Thymus (tissue), 11 donors: Measurements from ENCODE around the gene PRLH. TPM values are rescaled to one million over a fixed set of nuclear protein-coding genes. Genes with fewer than 3 reads are reported as not detected.
"Not testable (repeated sequence)": the region's sequence is repeated elsewhere in the genome, so short reads cannot be mapped to it uniquely, and the experiment has no call there.

Experiments used
- DNase-seq, 9 donors: peaks; one replicate each; pipeline ENCODE4 v3.0.0-alpha.2; 2013; ENCODE audit warnings: low spot score in 9 of 9, low read depth in 6 of 9, missing footprints in 1 of 9
- H3K27ac ChIP-seq, 2 donors: one replicate each; pipeline ENCODE4 v1.5.1; 2013; ENCODE audit warnings: control low read depth in 1 of 2, low read depth in 1 of 2, low read length in 1 of 2, mild to moderate bottlenecking in 1 of 2, moderate library complexity in 1 of 2
- H3K27me3 ChIP-seq, 2 donors: one replicate each; pipeline ENCODE4 v1.5.1; 2013; ENCODE audit warnings: low read length in 1 of 2; ENCODE audit not compliant: control insufficient read depth in 2 of 2, insufficient read depth in 1 of 2
- H3K36me3 ChIP-seq, 2 donors: one replicate each; pipeline ENCODE4 v1.5.1; 2013; ENCODE audit warnings: low read length in 1 of 2, mild to moderate bottlenecking in 1 of 2, moderate library complexity in 1 of 2; ENCODE audit not compliant: control insufficient read depth in 2 of 2, insufficient read depth in 2 of 2
- H3K4me1 ChIP-seq, 2 donors: one replicate each; pipeline ENCODE4 v1.5.1; 2013; ENCODE audit warnings: low read length in 2 of 2; ENCODE audit not compliant: control insufficient read depth in 2 of 2, insufficient read depth in 2 of 2
- H3K4me3 ChIP-seq, 2 donors: one replicate each; pipeline ENCODE4 v1.5.1; 2013; ENCODE audit warnings: low read length in 2 of 2, control low read depth in 1 of 2, mild to moderate bottlenecking in 1 of 2
- H3K9me3 ChIP-seq, 2 donors: one replicate each; pipeline ENCODE4 v1.5.1; 2013; ENCODE audit warnings: low read length in 1 of 2, mild to moderate bottlenecking in 1 of 2; ENCODE audit not compliant: control insufficient read depth in 2 of 2, insufficient read depth in 1 of 2
- WGBS: extraction: QIAGEN DNeasy Blood & Tissue Kit; methylation state at CpG from one replicate; pipeline ENCODE4 v1.1.7; 2013; 5-methylcytosine and 5-hydroxymethylcytosine counted together
- polyA plus RNA-seq: library from polyadenylated mRNA; stranded (reverse); fragments of 200-250 nt; gene quantifications from one replicate; pipeline ENCODE4 v1.2.3, GENCODE V29; 2013
- total RNA-seq: library from RNA; stranded (reverse); fragments of 120-200 nt; gene quantifications from one replicate; pipeline ENCODE4 v1.2.4, GENCODE V29; 2013
- donor health status: healthy.

Gene PRLH
- total and polyA plus RNA-seq, 2 donors, result not detected

DNA sequence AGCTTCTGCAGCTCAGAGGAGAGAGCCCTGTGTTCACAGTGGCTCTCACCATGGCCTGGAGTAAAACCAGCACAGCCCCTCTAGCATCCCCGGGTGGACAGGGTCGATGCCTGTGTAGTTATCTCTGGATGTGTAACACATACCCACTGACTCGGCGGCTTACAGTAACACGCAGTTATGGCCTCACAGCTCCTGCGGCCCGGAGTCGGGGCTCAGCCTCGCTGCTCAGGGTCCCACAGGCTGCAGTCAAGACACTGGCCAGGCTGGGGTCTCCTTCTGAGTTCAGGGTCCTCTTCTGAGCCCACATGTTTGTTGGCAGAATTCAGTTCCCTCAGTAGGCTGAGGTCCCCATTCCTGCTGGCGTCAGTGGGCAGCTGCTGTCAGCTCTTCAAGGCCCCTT lies 26.7 kb downstream of the PRLH start:
- H3K36me3 ChIP-seq, result no peaks in the 10 kb centered on the region
- DNase-seq, result no peak
- 97% methylated on average over 10 of the region's 10 CpGs for whole genome bisulfite sequencing

DNA sequence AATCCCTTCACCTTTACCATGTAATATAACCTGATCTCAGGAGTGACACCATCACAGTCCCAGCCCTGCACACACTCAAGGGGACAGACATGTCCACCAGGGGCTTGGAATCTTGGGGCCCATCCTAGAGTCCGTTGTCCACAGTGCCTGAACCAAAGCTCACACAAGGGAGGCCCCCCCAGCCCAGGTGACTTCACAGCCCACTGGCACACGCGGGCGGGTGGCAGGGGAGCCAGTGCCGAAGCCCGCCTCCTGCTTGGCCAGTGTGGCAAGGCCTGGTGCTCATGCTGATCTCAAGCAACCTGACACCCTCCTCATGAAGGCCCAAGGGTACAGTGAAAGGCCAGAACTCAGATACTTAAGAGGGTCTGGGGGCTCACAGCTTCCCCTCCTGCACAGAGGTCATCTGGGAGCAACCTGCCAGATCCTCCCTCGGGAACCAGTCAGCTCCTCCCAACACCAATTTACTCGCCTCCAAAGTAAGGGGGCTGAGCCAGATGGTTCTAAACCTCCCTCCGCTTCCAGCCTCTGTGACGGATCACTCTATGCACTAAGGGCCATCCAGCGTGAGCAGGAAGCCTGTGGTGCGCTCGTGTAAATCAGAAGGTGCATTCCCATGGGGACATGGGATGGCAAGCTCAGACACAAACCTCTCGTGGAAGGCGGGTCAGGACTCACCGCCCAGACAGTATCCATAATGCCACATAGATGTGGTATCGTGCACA lies 27.4 kb downstream of the PRLH start:
- 95% methylated on average over 17 of the region's 17 CpGs for WGBS
- H3K4me3 ChIP-seq, result no peak overlapping the region
- no peak for DNase-seq
- H3K4me1 ChIP-seq, result peaks cover 0 to 8% of the 10 kb centered on the region in 2 donors
- no peaks in the 10 kb centered on the region for H3K9me3 ChIP-seq
- no peaks in the 10 kb centered on the region for H3K36me3 ChIP-seq
- no peak overlapping the region for H3K27ac ChIP-seq
- H3K27me3 ChIP-seq, result peaks cover 0 to 2% of the 10 kb centered on the region in 2 donors

More for the DNA sequence above, 26.7 kb downstream of the PRLH start:
- H3K9me3 ChIP-seq, result no peaks in the 10 kb centered on the region
- H3K4me3 ChIP-seq, result no peak overlapping the region
- H3K4me1 ChIP-seq, result peaks cover 0 to 8% of the 10 kb centered on the region in 2 donors
- H3K27ac ChIP-seq, result no peak overlapping the region
- H3K27me3 ChIP-seq, result peaks cover 0 to 2% of the 10 kb centered on the region in 2 donors

DNA sequence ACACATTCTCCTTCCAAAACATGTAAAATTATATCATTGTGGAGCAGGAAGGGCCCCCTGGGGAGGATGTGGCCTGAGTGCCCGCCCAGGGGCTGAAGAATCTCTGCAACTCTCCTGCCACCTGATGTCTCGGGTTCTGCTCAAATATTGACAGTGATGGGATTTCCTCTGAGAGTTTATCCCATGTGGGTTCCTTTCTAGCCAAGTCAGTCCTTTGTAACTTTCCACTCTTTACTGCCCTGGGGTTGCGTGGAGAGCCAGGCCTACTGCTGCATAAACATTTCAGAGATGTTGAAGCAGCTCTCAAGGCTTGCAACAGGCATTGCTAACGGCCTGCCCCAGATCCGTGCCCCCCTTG lies 28.1 kb downstream of the PRLH start:
- Histone ChIP-seq H3K9me3 (no peaks in the 10 kb centered on the region), H3K27ac (no peak overlapping the region), H3K4me3 (no peak overlapping the region), H3K36me3 (no peaks in the 10 kb centered on the region), H3K4me1 (peaks cover 0 to 8% of the 10 kb centered on the region in 2 donors), H3K27me3 (peaks cover 0 to 2% of the 10 kb centered on the region in 2 donors)
- DNase-seq, result no peak
- WGBS, result 84% methylated on average over 5 of the region's 5 CpGs

DNA sequence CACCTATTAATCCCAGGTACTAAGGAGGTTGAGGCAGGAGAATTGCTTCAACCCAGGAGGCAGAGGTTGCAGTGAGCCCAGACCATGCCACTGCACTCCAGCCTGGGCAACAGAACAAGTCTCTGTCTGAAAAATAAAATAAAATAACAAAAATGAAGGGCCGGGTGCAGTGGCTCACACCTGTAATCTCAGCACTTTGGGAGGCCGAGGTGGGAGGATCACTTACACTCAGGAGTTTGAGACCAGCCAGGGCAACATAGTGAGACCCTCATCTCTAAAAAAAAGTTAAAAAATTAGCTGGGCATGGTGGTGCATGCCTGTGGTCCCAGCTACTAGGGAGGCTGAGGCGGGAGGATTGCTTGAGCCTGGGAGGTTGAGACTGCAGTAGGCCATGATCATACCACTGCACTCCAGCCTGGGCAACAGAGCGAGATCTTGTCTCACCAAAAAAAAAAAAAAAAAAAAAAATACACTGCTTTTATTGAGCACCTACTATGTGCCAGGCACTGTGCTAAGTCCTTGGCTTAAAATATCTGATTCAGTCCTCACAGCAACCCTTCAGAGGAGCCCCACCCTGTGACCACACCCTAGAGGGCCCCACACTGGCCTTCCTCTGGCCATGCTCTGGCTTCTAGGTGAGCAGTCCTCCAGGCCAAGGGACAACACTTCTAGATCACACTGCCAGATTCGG lies 29.6 kb downstream of the PRLH start:
- not testable (repeated sequence) for H3K27ac ChIP-seq, H3K4me3 ChIP-seq, DNase-seq, H3K9me3 ChIP-seq, H3K36me3 ChIP-seq, H3K27me3 ChIP-seq
- 86% methylated on average over 5 of the region's 5 CpGs for WGBS
- H3K4me1 ChIP-seq, result peaks cover 0 to 11% of the 10 kb centered on the region in 2 donors

DNA sequence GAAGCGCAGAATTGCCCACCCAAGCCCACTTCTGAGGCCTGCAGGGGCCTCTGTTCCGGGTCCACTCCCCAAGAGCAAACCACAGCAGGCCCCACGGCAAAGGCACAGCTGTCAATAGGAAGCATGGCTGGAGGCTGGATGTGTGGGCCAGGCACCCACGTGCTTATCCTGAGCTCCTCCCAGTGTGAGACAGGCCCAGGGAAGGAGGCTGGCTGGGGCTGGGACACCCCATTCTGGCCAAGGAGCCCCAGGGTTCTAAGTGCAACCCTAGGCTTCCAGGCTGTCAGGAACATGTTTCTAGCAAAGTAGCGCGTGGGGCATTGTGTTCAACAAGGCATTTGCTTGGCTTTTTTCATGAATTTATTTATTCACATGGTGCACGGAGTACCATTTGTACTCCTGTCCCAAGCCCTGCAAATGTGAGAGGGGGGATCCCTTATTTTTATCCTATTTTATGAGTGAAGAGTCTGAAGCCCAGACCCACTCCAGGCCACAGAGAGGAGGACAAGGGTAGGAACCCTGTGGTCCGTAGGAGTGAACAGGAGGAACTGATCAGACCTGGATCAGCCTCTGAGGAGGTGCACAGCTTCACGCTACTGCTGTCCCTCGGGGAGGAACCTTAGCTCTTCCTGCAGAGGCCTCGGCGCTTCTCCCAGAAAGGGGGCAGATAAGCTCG lies 30.3 kb downstream of the PRLH start:
- H3K27ac ChIP-seq, result no peak overlapping the region
- no peaks in the 10 kb centered on the region for H3K9me3 ChIP-seq
- H3K4me3 ChIP-seq, result no peak overlapping the region
- H3K27me3 ChIP-seq, result no peaks in the 10 kb centered on the region
- no peaks in the 10 kb centered on the region for H3K36me3 ChIP-seq
- peaks cover 0 to 4% of the 10 kb centered on the region in 2 donors for H3K4me1 ChIP-seq
- 86% methylated on average over 13 of the region's 13 CpGs for WGBS
- no peak for DNase-seq

DNA sequence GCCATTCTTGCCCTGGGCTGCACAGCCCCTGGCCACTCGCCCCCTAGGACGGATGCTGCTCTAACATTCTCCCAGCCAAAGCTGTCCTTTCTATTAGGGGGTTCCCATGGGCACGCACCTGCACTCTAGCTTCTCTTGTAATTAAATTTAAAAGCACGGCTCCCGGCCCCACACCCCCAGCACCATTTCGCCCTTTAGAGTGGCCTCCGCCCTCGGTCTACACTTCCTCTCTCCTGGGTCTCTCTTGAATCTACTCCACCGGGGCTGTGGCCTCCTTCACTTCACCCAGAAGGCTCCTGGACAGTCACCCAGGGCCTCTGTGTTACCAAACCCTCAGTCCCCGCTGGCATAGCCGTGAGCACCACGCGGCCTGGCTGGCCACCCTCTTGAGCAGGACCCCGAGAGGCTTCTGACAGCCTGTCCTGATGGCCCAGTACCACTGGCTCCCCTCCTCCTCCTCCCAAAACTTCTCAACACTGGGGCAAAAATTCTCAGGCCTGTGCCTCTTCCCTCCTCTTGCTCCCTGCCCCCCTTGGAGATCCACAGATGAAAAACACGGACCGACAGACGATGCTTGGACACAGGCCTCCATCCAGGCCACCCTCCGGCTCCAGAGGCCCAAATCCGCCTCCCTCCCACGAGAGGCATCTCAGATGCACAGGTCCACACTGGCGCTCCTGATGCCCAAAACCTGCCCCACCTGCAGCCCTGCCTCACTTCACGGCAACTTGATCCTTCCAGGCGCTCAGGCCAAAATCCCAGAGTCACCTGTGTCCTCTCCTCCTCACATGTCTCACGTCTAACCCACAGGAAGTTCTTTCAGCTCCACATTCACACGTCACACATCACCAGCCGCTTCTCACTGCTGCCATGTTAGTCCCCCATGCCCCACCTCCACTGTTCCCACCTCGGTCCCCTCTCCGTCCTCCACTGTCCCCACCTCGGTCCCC lies 31.1 kb downstream of the PRLH start:
- no peaks in the 10 kb centered on the region for H3K27me3 ChIP-seq
- no peak for DNase-seq
- peaks cover 0 to 2% of the 10 kb centered on the region in 2 donors for H3K4me1 ChIP-seq
- H3K4me3 ChIP-seq, result no peak overlapping the region
- H3K9me3 ChIP-seq, result no peaks in the 10 kb centered on the region
- no peak overlapping the region for H3K27ac ChIP-seq
- 87% methylated on average over 29 of the region's 29 CpGs for WGBS
- H3K36me3 ChIP-seq, result no peaks in the 10 kb centered on the region

DNA sequence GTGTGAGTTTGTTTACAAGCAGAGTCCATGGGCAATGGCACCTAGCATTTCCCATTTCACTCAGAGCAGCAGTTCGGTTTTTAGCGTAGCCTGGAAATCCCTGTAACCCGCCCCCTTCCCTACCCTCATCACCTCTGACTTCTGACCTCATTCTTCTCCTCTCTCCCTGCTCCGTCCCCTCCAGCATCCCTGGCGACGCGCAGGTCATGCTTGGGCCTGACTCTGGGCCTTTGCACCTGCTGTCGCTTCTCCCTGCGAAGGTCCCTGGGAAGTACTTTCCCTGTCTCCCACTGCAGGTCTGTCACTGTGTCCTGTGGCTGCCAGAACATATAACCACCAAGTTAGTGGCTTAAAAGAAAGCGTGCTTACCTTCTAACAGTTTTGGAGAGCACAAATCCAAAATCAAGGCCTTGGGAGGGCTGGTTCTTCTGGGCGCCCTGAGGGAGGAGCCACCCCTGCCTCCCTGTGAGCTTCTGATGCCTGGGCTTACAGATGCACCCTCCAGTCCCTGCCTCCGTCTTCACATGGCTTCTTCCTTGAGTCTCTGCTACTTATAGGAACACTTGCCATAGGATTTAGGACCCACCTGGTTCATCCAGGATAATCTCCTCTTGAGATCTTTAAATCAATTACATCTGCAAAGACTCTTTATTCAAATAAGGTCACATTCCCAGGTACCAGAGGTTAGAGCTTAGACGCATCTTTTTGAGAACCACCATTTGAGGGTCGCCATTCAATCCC lies 32.3 kb downstream of the PRLH start:
- no peaks in the 10 kb centered on the region for H3K9me3 ChIP-seq
- peaks cover 0 to 7% of the 10 kb centered on the region in 2 donors for H3K4me1 ChIP-seq
- H3K36me3 ChIP-seq, result no peaks in the 10 kb centered on the region
- no peak overlapping the region for H3K27ac ChIP-seq
- no peak overlapping the region for H3K4me3 ChIP-seq
- no peaks in the 10 kb centered on the region for H3K27me3 ChIP-seq
- 83% methylated on average over 14 of the region's 14 CpGs for WGBS
- no peak for DNase-seq

DNA sequence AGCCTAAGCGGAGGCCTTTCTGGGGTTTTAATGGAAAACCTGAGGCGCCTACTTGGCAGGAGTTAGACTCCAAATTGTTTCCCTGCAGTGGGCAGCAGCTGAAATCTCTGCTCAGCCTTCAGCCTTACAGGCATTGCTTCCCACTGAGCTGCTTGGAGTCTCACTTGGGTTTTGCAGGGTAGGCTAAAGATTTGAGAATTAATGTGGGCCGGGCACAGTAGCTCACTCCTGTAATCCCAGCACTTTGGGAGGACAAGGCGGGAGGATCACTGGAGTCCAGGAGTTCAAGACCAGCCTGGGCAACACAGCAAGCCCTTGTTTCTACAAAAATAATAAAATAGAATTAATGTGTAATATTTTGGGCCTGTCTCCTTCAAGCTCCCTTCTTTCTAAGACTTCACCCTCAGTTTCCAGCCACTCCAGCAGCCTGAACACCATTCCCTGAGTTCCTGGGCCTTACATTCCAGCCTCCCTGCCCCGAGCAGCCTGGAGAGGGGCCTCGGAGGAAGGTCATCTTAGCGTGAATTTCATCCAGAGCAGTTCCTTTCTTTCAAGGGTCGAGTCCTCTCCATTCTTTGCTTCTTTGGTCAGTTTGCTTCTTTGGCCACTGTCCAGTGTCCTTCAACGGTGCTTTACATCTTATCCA lies 33.2 kb downstream of the PRLH start:
- H3K36me3 ChIP-seq, result no peaks in the 10 kb centered on the region
- no peak overlapping the region for H3K27ac ChIP-seq
- H3K27me3 ChIP-seq, result no peaks in the 10 kb centered on the region
- 97% methylated on average over 9 of the region's 9 CpGs for WGBS
- H3K4me3 ChIP-seq, result no peak overlapping the region
- no peak for DNase-seq
- no peaks in the 10 kb centered on the region for H3K9me3 ChIP-seq
- H3K4me1 ChIP-seq, result peaks cover 4 to 15% of the 10 kb centered on the region in 2 donors
